Stomach smooth muscle (tissue), 2 donors: ENCODE measurements around the gene OSBPL7.
A peak's percentile ranks its signal among the peaks of the same experiment; 100 is the strongest.

Experiments used
- H3K27ac ChIP-seq: one replicate; pipeline ENCODE4 v1.7.0; 2013; ENCODE audit warnings: mild to moderate bottlenecking, low read length, inconsistent platforms
- H3K27me3 ChIP-seq, 2 donors: one replicate each; pipeline ENCODE4 v1.7.0; 2013; ENCODE audit warnings: low read length in 2 of 2; ENCODE audit not compliant: insufficient read depth in 2 of 2, control insufficient read depth in 1 of 2
- H3K36me3 ChIP-seq, 2 donors: one replicate each; pipeline ENCODE4 v1.7.0; 2013; ENCODE audit warnings: low read length in 2 of 2; ENCODE audit not compliant: control insufficient read depth in 2 of 2, insufficient read depth in 2 of 2
- H3K4me1 ChIP-seq: one replicate; pipeline ENCODE4 v1.7.0; 2013; ENCODE audit warnings: low read length; ENCODE audit not compliant: control insufficient read depth, insufficient read depth
- H3K4me3 ChIP-seq, 2 donors: one replicate each; pipeline ENCODE4 v1.7.0; 2013; ENCODE audit warnings: low read length in 2 of 2
- H3K9ac ChIP-seq, 2 donors: one replicate each; pipeline ENCODE4 v1.7.0; 2013; ENCODE audit warnings: low read length in 2 of 2, mild to moderate bottlenecking in 1 of 2
- H3K9me3 ChIP-seq, 2 donors: one replicate each; pipeline ENCODE4 v1.7.0; 2013; ENCODE audit warnings: low read length in 2 of 2; ENCODE audit not compliant: control insufficient read depth in 2 of 2
- donor health status: healthy.
- donor health status: Pancreatic carcinoma.

OSBPL7 gene

DNA sequence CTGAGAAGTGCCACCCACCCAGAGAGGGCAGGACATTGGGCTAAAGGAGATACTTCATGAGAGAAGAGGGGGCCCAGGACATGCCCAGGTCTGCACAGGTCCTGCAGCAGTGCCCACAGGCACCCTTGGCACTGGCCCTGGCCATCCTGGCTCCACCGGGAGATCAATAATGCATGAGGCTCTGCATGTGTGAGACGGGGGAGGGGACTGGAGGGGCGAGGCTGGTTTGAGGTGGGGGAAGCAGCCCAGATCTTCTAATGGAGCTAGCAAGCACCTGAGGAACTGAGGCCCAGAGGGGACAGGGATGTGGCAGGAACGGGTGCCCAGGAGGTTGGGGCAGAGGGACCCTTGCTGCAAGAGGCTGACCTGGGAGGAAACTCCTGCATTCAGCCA lies 567 bp downstream of the OSBPL7 start:
- Histone ChIP-seq H3K9ac (peak overlapping the region; percentile 66 to 72), H3K27me3 (peaks cover 0 to 6% of the 10 kb centered on the region in 2 donors), H3K36me3 (peaks cover 15 to 33% of the 10 kb centered on the region in 2 donors), H3K9me3 (no peaks in the 10 kb centered on the region), H3K4me1 (peaks cover 19% of the 10 kb centered on the region), H3K27ac (no peak overlapping the region), H3K4me3 (peak overlapping the region; percentile 66 to 81)

DNA sequence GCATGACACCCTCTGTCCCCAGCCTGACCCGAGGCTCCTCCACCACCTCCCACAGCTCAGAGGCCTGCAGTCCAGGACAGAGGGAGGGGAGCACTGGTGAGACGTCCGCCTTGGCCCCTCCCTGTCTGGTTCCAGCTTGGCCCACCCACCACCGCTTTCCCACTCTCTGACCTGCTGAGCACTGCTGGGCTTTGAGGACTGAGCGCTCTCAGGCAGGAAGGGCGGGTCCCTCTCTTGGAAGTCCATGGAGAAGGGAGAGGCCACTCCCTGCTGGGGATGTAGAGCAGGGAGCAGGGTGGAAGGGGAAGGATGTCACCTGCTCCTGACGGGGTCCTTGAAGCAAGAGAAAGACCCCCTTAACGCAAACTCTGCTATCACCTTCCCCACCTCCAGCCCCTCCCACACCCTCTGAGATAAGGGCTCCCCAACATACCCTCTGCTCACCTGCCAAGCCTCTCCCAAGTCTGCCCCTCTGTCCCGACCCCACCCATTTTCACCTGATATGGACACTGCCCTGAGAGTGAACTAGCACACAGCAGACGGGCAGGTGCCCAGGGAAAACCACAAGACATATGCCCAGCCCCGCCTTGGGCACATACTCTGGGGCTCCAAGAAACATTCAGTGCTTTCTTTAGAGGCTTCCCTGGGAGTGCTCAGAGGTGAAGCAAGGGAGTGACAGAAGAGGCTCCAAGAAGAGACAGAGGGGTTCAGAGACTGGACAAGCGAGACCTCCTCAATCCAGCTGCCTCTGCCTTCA lies 1.4 kb downstream of the OSBPL7 start:
- Histone ChIP-seq H3K4me1 (peaks cover 19% of the 10 kb centered on the region), H3K9me3 (no peaks in the 10 kb centered on the region), H3K27ac (no peak overlapping the region), H3K4me3 (no peak overlapping the region), H3K9ac (peak overlapping the region in 1 of 2 donors; percentile 13), H3K27me3 (peaks cover 0 to 6% of the 10 kb centered on the region in 2 donors), H3K36me3 (peaks cover 11 to 32% of the 10 kb centered on the region in 2 donors)

DNA sequence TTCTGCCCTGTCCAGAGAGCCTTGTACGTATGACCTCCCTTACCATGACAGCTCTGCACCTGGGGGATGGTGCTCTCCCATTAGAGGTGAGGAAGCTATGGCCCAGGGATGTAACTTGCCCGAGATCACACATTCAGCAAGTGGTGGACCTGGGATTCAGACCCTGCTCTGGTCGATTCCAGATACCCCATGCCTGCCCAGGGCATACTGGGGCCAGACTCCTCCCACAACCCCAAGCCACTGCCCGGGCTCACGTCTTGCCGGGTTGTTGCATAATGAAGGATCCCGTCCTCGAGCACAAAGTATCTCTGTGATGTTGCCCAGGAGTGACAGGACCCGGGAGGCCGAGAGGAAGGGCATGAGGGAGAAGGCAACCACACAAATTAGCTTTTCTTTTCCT lies 2.1 kb downstream of the OSBPL7 start:
- H3K9ac ChIP-seq: no peak overlapping the region
- H3K36me3 ChIP-seq: peaks cover 11 to 34% of the 10 kb centered on the region in 2 donors
- H3K9me3 ChIP-seq: no peaks in the 10 kb centered on the region
- H3K4me3 ChIP-seq: no peak overlapping the region
- peaks cover 0 to 6% of the 10 kb centered on the region in 2 donors for H3K27me3 ChIP-seq
- no peak overlapping the region for H3K27ac ChIP-seq
- peaks cover 19% of the 10 kb centered on the region for H3K4me1 ChIP-seq

DNA sequence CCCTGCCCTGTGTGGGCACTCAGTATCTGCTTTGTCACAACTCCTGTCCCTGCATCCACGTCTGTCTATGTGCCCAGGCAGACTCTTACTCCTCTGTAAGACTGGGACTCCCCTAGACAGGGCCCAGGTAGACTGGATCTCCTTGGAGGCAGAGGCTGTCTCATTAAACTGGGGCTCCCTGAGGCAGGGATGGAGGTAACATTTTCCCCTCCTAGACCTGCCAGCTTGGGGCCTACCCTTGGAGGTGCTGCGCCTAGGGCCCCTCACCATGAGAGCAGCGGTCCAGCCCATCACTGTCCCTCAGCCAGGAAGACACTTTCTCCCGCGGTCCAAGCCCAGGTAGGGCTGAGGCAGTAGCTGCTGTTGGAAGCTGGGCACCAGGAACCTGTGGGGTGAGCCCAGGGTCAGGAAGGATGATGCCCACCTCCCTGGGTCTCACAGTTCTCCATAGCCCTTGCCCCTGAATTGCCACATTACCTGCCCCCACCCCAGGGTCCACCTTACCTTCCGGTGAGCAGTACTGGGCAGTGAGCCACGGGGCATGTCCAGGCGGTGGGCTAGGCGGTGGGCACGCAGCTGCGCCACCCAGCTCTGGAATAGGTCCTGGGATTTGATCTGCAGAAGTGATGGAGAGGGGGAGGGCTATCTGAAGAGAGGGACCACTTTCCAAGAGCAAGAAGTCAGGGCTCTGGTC lies 3.4 kb downstream of the OSBPL7 start:
- Histone ChIP-seq H3K9me3 (no peaks in the 10 kb centered on the region), H3K36me3 (peaks cover 0 to 21% of the 10 kb centered on the region in 2 donors), H3K9ac (no peak overlapping the region), H3K27ac (no peak overlapping the region), H3K4me3 (no peak overlapping the region), H3K27me3 (peaks cover 0 to 6% of the 10 kb centered on the region in 2 donors), H3K4me1 (peaks cover 19% of the 10 kb centered on the region)

DNA sequence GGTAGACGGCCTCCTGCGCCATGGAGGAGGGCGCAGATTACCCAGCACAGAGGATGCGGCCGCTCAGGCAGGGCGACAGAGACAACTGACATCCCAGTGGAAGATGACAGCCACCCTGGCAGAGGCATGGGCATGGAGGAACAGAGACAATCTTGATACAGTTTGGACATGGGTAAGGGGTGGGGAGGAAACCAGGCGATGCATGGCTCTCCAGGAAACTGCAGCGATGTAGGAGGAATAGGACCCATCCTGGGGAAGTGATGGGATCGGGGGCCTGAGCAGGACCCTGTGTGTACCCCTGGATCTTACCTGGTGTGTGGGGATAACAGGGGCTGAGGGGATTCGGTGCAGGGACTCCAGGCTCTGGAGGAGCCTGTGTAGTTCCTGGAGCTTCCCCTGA lies 4.6 kb downstream of the OSBPL7 start:
- H3K4me1 ChIP-seq: peaks cover 16% of the 10 kb centered on the region
- H3K4me3 ChIP-seq: no peak overlapping the region
- H3K27ac ChIP-seq: no peak overlapping the region
- H3K36me3 ChIP-seq: peaks cover 0 to 20% of the 10 kb centered on the region in 2 donors
- H3K9me3 ChIP-seq: no peaks in the 10 kb centered on the region
- H3K27me3 ChIP-seq: peaks cover 0 to 6% of the 10 kb centered on the region in 2 donors
- H3K9ac ChIP-seq: no peak overlapping the region

DNA sequence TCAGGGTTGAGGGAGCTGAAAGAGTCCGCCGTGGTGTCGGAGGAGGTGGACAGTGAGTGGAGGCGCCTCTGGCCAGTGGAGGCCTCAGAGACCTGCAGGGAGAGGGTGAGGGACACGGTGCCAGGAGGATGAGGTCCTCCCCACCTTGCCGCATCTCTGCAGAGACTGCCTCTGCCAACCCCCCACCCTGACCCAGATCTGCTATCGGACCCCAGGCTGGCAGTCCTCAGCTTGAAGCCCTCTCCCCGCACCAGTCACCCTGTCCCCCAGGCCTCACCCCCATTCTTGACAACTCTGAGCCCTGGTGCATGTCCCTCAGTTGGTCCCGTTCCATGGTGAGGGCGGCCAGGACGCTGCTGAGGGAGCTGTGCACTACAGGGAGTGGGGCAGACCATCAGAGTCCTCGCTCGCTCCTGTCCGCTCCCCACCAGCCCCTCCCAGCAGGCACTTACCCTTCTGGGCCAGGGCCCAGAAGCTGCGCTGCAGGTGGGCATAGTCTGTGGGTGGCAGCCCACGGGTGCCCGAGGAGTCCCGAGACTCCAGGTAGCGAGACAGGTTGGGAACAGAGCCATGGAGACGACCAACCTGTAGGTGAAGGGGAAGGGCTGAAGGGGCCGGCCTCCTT lies 5.4 kb downstream of the OSBPL7 start:
- no peak overlapping the region for H3K9ac ChIP-seq
- peaks cover 0 to 20% of the 10 kb centered on the region in 2 donors for H3K36me3 ChIP-seq
- H3K27ac ChIP-seq: no peak overlapping the region
- H3K27me3 ChIP-seq: peaks cover 0 to 4% of the 10 kb centered on the region in 2 donors
- no peaks in the 10 kb centered on the region for H3K9me3 ChIP-seq
- peaks cover 9% of the 10 kb centered on the region for H3K4me1 ChIP-seq
- no peak overlapping the region for H3K4me3 ChIP-seq

DNA sequence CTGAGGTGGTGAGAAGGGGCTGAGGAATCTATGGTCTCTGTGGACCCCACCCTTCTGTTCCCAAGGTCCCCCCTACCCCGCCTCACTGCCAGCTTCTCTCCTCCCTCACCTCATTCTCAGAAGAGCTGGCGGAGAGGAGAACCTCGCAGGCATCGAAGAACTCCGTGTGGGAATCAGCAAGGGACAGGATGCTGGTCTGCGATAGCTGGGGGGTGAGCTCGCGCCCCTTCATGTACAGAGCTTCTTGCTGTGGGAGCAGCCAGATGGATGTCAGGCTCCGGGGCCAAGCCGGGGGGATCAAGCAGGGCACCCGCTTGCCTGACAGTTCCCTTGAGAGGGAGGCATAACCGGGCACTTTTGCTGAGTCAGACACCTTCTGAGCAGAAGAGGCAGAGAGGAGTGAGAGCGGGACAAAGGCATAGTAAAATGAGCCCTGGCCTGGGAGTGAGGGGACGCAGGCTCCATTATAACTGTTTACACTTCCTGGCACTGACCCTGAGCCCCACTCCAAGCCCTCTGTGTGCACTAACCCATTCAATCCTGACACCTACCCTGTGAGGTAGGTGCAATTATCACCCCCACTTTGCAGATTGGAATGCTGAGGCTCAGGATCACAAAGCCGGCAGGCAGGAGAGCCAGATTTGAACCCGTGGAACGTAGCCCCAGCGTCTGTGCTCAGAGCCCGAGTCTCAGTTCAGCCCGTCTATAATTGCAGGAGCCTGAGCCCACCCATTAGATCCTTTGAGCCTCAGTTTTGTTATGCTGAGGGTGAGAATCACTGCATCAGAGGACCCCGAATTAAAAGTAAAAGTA lies 6.3 kb downstream of the OSBPL7 start:
- Histone ChIP-seq H3K4me3 (no peak overlapping the region), H3K27me3 (peaks cover 0 to 3% of the 10 kb centered on the region in 2 donors), H3K9me3 (no peaks in the 10 kb centered on the region), H3K4me1 (no peaks in the 10 kb centered on the region), H3K9ac (no peak overlapping the region), H3K27ac (no peak overlapping the region), H3K36me3 (peaks cover 0 to 20% of the 10 kb centered on the region in 2 donors)

DNA sequence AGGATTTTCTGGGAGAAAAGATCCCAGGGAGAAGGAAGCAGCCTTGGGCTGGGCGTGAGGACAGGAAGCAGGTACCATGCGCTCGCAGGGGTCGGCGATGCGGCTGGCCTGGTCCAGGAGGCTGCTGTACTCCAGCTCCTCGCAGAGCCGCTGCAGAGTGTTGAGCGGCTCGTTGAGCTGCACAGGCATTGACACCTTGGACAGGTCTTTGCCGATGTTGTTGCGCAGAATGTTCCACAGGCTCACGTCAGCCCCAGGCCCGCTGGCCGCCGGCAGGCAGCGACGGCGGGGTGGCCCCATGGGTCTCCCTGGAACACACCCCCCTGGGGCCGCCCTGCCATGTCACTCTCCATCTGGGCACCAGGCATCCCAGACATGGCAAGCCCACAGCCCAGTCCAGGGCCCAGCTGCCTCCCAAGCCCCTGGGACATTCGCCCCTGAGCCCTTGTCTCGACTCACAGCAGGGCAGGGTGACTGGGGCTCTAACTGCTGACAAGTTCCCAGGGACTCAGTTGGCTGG lies 8.0 kb downstream of the OSBPL7 start:
- H3K36me3 ChIP-seq: peaks cover 4 to 14% of the 10 kb centered on the region in 2 donors
- H3K4me3 ChIP-seq: no peak overlapping the region
- no peaks in the 10 kb centered on the region for H3K9me3 ChIP-seq

DNA sequence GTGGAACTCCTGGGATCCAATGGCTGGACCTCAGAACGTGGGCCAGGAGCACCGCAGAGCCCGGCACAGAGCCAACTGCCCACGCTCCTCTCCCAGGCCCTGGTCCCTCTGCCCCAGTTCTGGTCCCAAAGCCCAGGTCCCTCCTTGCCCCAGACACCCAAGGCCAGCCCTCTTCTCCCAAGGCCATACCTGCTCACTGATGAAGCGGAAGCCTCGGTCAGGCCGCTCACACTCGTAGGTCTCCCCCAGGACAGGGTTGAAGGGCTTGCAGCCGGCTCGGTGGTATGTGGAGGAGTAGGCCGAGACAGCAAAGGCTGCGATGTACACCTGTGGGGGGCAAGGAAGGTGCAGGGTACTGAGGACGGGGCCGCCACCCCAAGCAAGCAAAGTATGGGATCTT lies 8.5 kb downstream of the OSBPL7 start:
- no peak overlapping the region for H3K9ac ChIP-seq
- H3K27me3 ChIP-seq: no peaks in the 10 kb centered on the region
- H3K4me1 ChIP-seq: no peaks in the 10 kb centered on the region
- H3K9me3 ChIP-seq: no peaks in the 10 kb centered on the region
- peaks cover 4 to 15% of the 10 kb centered on the region in 2 donors for H3K36me3 ChIP-seq
- no peak overlapping the region for H3K27ac ChIP-seq
- H3K4me3 ChIP-seq: no peak overlapping the region

More for the DNA sequence above, 8.0 kb downstream of the OSBPL7 start:
- no peak overlapping the region for H3K9ac ChIP-seq
- no peak overlapping the region for H3K27ac ChIP-seq
- H3K4me1 ChIP-seq: no peaks in the 10 kb centered on the region
- no peaks in the 10 kb centered on the region for H3K27me3 ChIP-seq
